Measurements from ENCODE around the gene CDC25A.
A peak's percentile ranks its signal among the peaks of the same experiment; 100 is the strongest.

CDC25A gene

GRCh38 chr3:48187579-48188265 is 495 bp downstream of the CDC25A start:
- no peak for TF ChIP-seq CTCF (IDR thresholded peaks at IDR 0.05; ENCODE audit: low read depth, low read length, missing control alignments)
- DNase-seq (ENCODE audit: extremely low read depth, low read depth) = no peak
- peak overlapping the region; percentile 91 for H3K4me3 ChIP-seq (replicated peaks; ENCODE audit: low read depth, low read length)

- peak overlapping the region; percentile 91 for H3K4me3 ChIP-seq (replicated peaks; ENCODE audit: low read depth, low read length)
- TF ChIP-seq CTCF (IDR thresholded peaks at IDR 0.05; ENCODE audit: low read depth, low read length, missing control alignments) = no peak
Measured at GRCh38 chr3:48187301-48187578, 977 bp downstream of the CDC25A start.

GRCh38 chr3:48186631-48187300 is 1.5 kb downstream of the CDC25A start:
- peak overlapping the region; percentile 91 for H3K4me3 ChIP-seq (replicated peaks; ENCODE audit: low read depth, low read length)
- no peak for DNase-seq (ENCODE audit: extremely low read depth, low read depth)
- no peak for TF ChIP-seq CTCF (IDR thresholded peaks at IDR 0.05; ENCODE audit: low read depth, low read length, missing control alignments)

More at GRCh38 chr3:48187301-48187578, 977 bp downstream of the CDC25A start:
- no peak for DNase-seq (ENCODE audit: extremely low read depth, low read depth)

GRCh38 chr3:48185129-48185528 is 3.1 kb downstream of the CDC25A start:
- H3K4me3 ChIP-seq (replicated peaks; ENCODE audit: low read depth, low read length) = no peak overlapping the region
- no peak for DNase-seq (ENCODE audit: extremely low read depth, low read depth)
- no peak for TF ChIP-seq CTCF (IDR thresholded peaks at IDR 0.05; ENCODE audit: low read depth, low read length, missing control alignments)

- no peak overlapping the region for H3K4me3 ChIP-seq (replicated peaks; ENCODE audit: low read depth, low read length)
- no peak for DNase-seq (ENCODE audit: extremely low read depth, low read depth)
- TF ChIP-seq CTCF (IDR thresholded peaks at IDR 0.05; ENCODE audit: low read depth, low read length, missing control alignments) = no peak
Measured at GRCh38 chr3:48184299-48184698, 3.9 kb downstream of the CDC25A start.

- no peak overlapping the region for H3K4me3 ChIP-seq (replicated peaks; ENCODE audit: low read depth, low read length)
- no peak for DNase-seq (ENCODE audit: extremely low read depth, low read depth)
- TF ChIP-seq CTCF (IDR thresholded peaks at IDR 0.05; ENCODE audit: low read depth, low read length, missing control alignments) = no peak
Measured at GRCh38 chr3:48180531-48181253, 7.5 kb downstream of the CDC25A start.

All from HFF-Myc (cell line).